H9 (cell line): ENCODE results near the gene TSR2. TPM values are rescaled to one million over a fixed set of nuclear protein-coding genes. Genes with fewer than 3 reads are reported as not detected.

Experiments
- DNase-seq: peaks from one replicate; pipeline ENCODE4 v3.0.0-alpha.2; 2017
- H2AFZ ChIP-seq: one replicate; pipeline ENCODE4 v1.6.1; 2013; ENCODE audit warnings: mild to moderate bottlenecking, low read length, control low read depth, moderate library complexity
- H2AK5ac ChIP-seq: 2 replicates; pipeline ENCODE4 v1.6.1; 2013; ENCODE audit warnings: low read length, control low read depth, mixed read lengths; ENCODE audit not compliant: insufficient read length
- H2BK120ac ChIP-seq: one replicate; pipeline ENCODE4 v1.6.1; 2013; ENCODE audit warnings: low read depth, mild to moderate bottlenecking, low read length, control low read depth, inconsistent platforms; ENCODE audit not compliant: poor library complexity, severe bottlenecking
- H2BK12ac ChIP-seq: 2 replicates; pipeline ENCODE4 v1.6.1; 2013; ENCODE audit warnings: low read length, control low read depth, mixed read lengths, low read depth; ENCODE audit not compliant: insufficient read length
- H2BK15ac ChIP-seq: 2 replicates; pipeline ENCODE4 v1.6.1; 2013; ENCODE audit warnings: low read depth, low read length, control low read depth
- H2BK20ac ChIP-seq: one replicate; pipeline ENCODE4 v1.6.1; 2013; ENCODE audit warnings: low read depth, mild to moderate bottlenecking, low read length, control low read depth, inconsistent platforms; ENCODE audit not compliant: poor library complexity, severe bottlenecking
- H2BK5ac ChIP-seq: 2 replicates; pipeline ENCODE4 v1.6.1; 2013; ENCODE audit warnings: low read length, control low read depth, mixed read lengths; ENCODE audit not compliant: insufficient read length
- H3K14ac ChIP-seq: 2 replicates; pipeline ENCODE4 v1.6.1; 2013; ENCODE audit warnings: low read length, control low read depth; ENCODE audit not compliant: insufficient read depth
- H3K18ac ChIP-seq: 2 replicates; pipeline ENCODE4 v1.6.1; 2013; ENCODE audit warnings: low read depth, mild to moderate bottlenecking, mixed read lengths, low read length, control low read depth; ENCODE audit not compliant: insufficient read length
- H3K23ac ChIP-seq: 2 replicates; pipeline ENCODE4 v1.6.1; 2013; ENCODE audit warnings: low read length, control low read depth, mixed read lengths, low read depth; ENCODE audit not compliant: insufficient read length
- H3K23me2 ChIP-seq: 2 replicates; pipeline ENCODE4 v1.6.1; 2013; ENCODE audit warnings: low read depth, mild to moderate bottlenecking, mixed read lengths, low read length, control low read depth; ENCODE audit not compliant: insufficient read length, poor library complexity, severe bottlenecking
- H3K27ac ChIP-seq: 2 replicates; pipeline ENCODE4 v1.5.1; 2013; ENCODE audit warnings: low read length, control low read depth, mixed read lengths, low read depth; ENCODE audit not compliant: insufficient read length
- H3K27me3 ChIP-seq: 2 replicates; pipeline ENCODE4 v1.6.1; 2013; ENCODE audit warnings: low read length, control low read depth, inconsistent platforms; ENCODE audit not compliant: insufficient read depth
- H3K4ac ChIP-seq: 2 replicates; pipeline ENCODE4 v1.6.1; 2013; ENCODE audit warnings: low read depth, mild to moderate bottlenecking, control low read depth, inconsistent platforms, low read length, moderate library complexity
- H3K4me1 ChIP-seq: 2 replicates; pipeline ENCODE4 v1.6.1; 2013; ENCODE audit warnings: low read length, control low read depth, inconsistent platforms; ENCODE audit not compliant: insufficient read depth
- H3K4me2 ChIP-seq: 2 replicates; pipeline ENCODE4 v1.6.1; 2013; ENCODE audit warnings: low read length, control low read depth, mixed read lengths; ENCODE audit not compliant: insufficient read length, insufficient read depth
- H3K56ac ChIP-seq: 2 replicates; pipeline ENCODE4 v1.6.1; 2013; ENCODE audit warnings: low read depth, mild to moderate bottlenecking, mixed read lengths, low read length, control low read depth; ENCODE audit not compliant: insufficient read length
- H3K79me1 ChIP-seq: 2 replicates; pipeline ENCODE4 v1.6.1; 2013; ENCODE audit warnings: low read depth, mild to moderate bottlenecking, moderate library complexity, low read length, control low read depth, inconsistent platforms; ENCODE audit not compliant: insufficient read depth, poor library complexity, severe bottlenecking
- H3K79me2 ChIP-seq: 2 replicates; pipeline ENCODE4 v1.6.1; 2013; ENCODE audit warnings: low read length, control low read depth, inconsistent platforms; ENCODE audit not compliant: insufficient read depth
- H3K9ac ChIP-seq: 2 replicates; pipeline ENCODE4 v1.6.1; 2013; ENCODE audit warnings: low read length, control low read depth, mixed read lengths; ENCODE audit not compliant: insufficient read length; ENCODE audit errors: extremely low read depth
- H3K9me3 ChIP-seq: one replicate; pipeline ENCODE4 v1.6.1; 2013; ENCODE audit warnings: low read depth, low read length, inconsistent platforms; ENCODE audit not compliant: control insufficient read depth
- H3T11ph ChIP-seq: one replicate; pipeline ENCODE4 v1.6.1; 2013; ENCODE audit warnings: mild to moderate bottlenecking, low read length, control low read depth, inconsistent platforms
- H4K20me1 ChIP-seq: one replicate; pipeline ENCODE4 v1.6.1; 2013; ENCODE audit not compliant: control insufficient read depth, insufficient read length, insufficient read depth
- H4K5ac ChIP-seq: 2 replicates; pipeline ENCODE4 v1.6.1; 2013; ENCODE audit warnings: low read depth, mild to moderate bottlenecking, mixed read lengths, low read length, control low read depth; ENCODE audit not compliant: insufficient read length
- H4K8ac ChIP-seq: replicated peaks from 2 replicates; pipeline ENCODE4 v1.6.1; 2013; ENCODE audit warnings: low read length, control low read depth, mixed read lengths, low read depth; ENCODE audit not compliant: insufficient read length
- H4K91ac ChIP-seq: 2 replicates; pipeline ENCODE4 v1.6.1; 2013; ENCODE audit warnings: low read depth, mild to moderate bottlenecking, moderate library complexity, mixed read lengths, low read length, control low read depth; ENCODE audit not compliant: insufficient read length
- H3K27ac Mint-ChIP-seq, 3 experiments: 2 replicates in 2 of 3; 3 replicates in 1 of 3; pipeline ENCODE4 v1.8.0; 2020 to 2021; ENCODE audit warnings: mixed read lengths in 3 of 3, mild to moderate bottlenecking in 1 of 3, moderate library complexity in 1 of 3
- H3K27me3 Mint-ChIP-seq: 2 replicates; pipeline ENCODE4 v1.8.0; 2021; ENCODE audit warnings: low read depth, mild to moderate bottlenecking, moderate library complexity, mixed read lengths
- H3K36me3 Mint-ChIP-seq, 3 experiments: 2 replicates in 2 of 3; 3 replicates in 1 of 3; pipeline ENCODE4 v1.8.0; 2020 to 2021; ENCODE audit warnings: low read depth in 3 of 3, mixed read lengths in 3 of 3; ENCODE audit not compliant: insufficient read depth in 1 of 3
- H3K4me1 Mint-ChIP-seq, 2 experiments: 2 replicates each; pipeline ENCODE4 v1.8.0; 2020; ENCODE audit warnings: mixed read lengths in 2 of 2
- H3K4me3 Mint-ChIP-seq, 2 experiments: 2 replicates in 1 of 2; 3 replicates in 1 of 2; pipeline ENCODE4 v1.8.0; 2020 to 2021; ENCODE audit warnings: mild to moderate bottlenecking in 2 of 2, mixed read lengths in 2 of 2, moderate library complexity in 1 of 2
- H3K9me3 Mint-ChIP-seq, 2 experiments: 2 replicates in 1 of 2; 3 replicates in 1 of 2; pipeline ENCODE4 v1.8.0; 2020; ENCODE audit warnings: mild to moderate bottlenecking in 2 of 2, mixed read lengths in 2 of 2, moderate library complexity in 1 of 2
- whole genome bisulfite sequencing: extraction: QIAGEN DNeasy Blood & Tissue Kit; methylation state at CpG from one replicate; pipeline ENCODE4 v1.1.7; 2013; ENCODE audit warnings: missing lambda C conversion rate, low lambda C conversion rate, mixed read lengths; ENCODE audit not compliant: insufficient read length; ENCODE audit errors: extremely low coverage; 5-methylcytosine and 5-hydroxymethylcytosine counted together
- total RNA-seq: library from RNA; stranded (reverse); gene quantifications from 2 replicates; pipeline ENCODE4 v1.2.1, GENCODE V29; 2021
- TF ChIP-seq, protein P1 (sequence below): fragments of 200-600 bp; sonication (generic); conservative IDR thresholded peaks from 3 replicates; pipeline ENCODE4 v1.8.0; 2021; ENCODE audit warnings: antibody characterized with exemption, mild to moderate bottlenecking

The TSR2 gene
- total RNA-seq, 1 experiment from 2014 or later, result 51.7 TPM

- no peak overlapping the region for H2BK5ac ChIP-seq
- no peak overlapping the region for H3K27ac Mint-ChIP-seq
- TF ChIP-seq, protein P1, sequence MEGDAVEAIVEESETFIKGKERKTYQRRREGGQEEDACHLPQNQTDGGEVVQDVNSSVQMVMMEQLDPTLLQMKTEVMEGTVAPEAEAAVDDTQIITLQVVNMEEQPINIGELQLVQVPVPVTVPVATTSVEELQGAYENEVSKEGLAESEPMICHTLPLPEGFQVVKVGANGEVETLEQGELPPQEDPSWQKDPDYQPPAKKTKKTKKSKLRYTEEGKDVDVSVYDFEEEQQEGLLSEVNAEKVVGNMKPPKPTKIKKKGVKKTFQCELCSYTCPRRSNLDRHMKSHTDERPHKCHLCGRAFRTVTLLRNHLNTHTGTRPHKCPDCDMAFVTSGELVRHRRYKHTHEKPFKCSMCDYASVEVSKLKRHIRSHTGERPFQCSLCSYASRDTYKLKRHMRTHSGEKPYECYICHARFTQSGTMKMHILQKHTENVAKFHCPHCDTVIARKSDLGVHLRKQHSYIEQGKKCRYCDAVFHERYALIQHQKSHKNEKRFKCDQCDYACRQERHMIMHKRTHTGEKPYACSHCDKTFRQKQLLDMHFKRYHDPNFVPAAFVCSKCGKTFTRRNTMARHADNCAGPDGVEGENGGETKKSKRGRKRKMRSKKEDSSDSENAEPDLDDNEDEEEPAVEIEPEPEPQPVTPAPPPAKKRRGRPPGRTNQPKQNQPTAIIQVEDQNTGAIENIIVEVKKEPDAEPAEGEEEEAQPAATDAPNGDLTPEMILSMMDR, result no peak
- no peak overlapping the region for H2BK15ac ChIP-seq
- H3K79me2 ChIP-seq, result peaks cover 4% of the 10 kb centered on the region; the same call in 1 of the 2 replicates
- no peak overlapping the region for H2AK5ac ChIP-seq
- no peak overlapping the region for H4K5ac ChIP-seq
- no peak overlapping the region for H3T11ph ChIP-seq
- H4K91ac ChIP-seq, result no peak overlapping the region
- H2BK20ac ChIP-seq, result no peak overlapping the region
- H3K18ac ChIP-seq, result no peak overlapping the region
- H3K36me3 Mint-ChIP-seq, result peaks cover 18 to 23% (median 18%) of the 10 kb centered on the region in 3 experiments
- no peaks in the 10 kb centered on the region for H3K23me2 ChIP-seq
- H4K20me1 ChIP-seq, result no peaks in the 10 kb centered on the region
- H3K23ac ChIP-seq, result no peak overlapping the region
- no peak overlapping the region for H3K27ac ChIP-seq
- no peak overlapping the region for H2BK12ac ChIP-seq
- H3K4me1 Mint-ChIP-seq, result peaks cover 21 to 28% of the 10 kb centered on the region in 2 experiments
- no peak overlapping the region for H3K9ac ChIP-seq
- WGBS, result no CpG with 5 or more reads among the region's 6 CpGs
- no peak overlapping the region for H3K4me2 ChIP-seq
- no peak overlapping the region for H3K4ac ChIP-seq
- H3K9me3 ChIP-seq, result no peaks in the 10 kb centered on the region
- H3K27me3 Mint-ChIP-seq, result peaks cover 4% of the 10 kb centered on the region
- DNase-seq, result peak; percentile 34
- peaks cover 1% of the 10 kb centered on the region for H3K4me1 ChIP-seq
- H3K14ac ChIP-seq, result no peak overlapping the region
- H3K79me1 ChIP-seq, result peaks cover 5% of the 10 kb centered on the region
- no peak overlapping the region for H3K56ac ChIP-seq
- H3K27me3 ChIP-seq, result no peaks in the 10 kb centered on the region
- no peak overlapping the region for H4K8ac ChIP-seq
- H2AFZ ChIP-seq, result no peak overlapping the region
- peaks cover 65 to 66% of the 10 kb centered on the region in 2 experiments for H3K9me3 Mint-ChIP-seq
- no peak overlapping the region for H2BK120ac ChIP-seq
- H3K4me3 Mint-ChIP-seq, result peak overlapping the region in 1 of 2 experiments; percentile 32; a peak in 1 of 5 replicates
Measured at GRCh38 chrX:54492340-54492739, 52.1 kb downstream of the TSR2 start.
